ENCODE data around the gene LRRC4C.

- no peak for TF ChIP-seq FOXP4 (CRISPR knock-in tag; IDR thresholded peaks at IDR 0.05)
- no peak for TF ChIP-seq MAX (CRISPR knock-in tag; IDR thresholded peaks at IDR 0.05)
These were observed 921.7 kb downstream of the LRRC4C start for GRCh38 chr11:40537734-40538133.
